ENCODE measurements around the gene SFTPA2. TPM values are rescaled to one million over a fixed set of nuclear protein-coding genes. Genes with fewer than 3 reads are reported as not detected.
"Not testable (repeated sequence)": the region's sequence is repeated elsewhere in the genome, so short reads cannot be mapped to it uniquely, and the experiment has no call there.

Gene SFTPA2
- total and polyA plus RNA-seq, 2 of the 4 experiments (the other 2 are of a cell fraction) = not detected

DNA sequence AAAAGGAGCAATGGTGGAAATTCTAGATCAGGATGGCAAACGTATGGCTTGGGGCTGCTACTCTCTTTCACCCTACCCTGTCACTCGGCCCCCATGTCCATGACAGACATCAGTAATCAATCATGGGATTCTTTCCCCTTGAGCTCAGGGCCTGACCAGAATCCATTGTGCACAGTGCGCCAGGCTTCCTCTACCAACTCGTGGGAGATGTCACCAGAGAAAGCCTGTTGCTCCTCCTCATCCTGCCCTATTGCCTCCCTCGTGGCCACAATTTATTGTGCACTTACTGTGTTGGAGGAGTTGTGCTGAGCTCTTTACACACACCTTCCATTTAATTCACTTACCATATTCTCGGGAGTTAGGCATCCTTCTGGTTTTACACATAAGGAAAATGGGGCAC lies 21.9 kb downstream of the SFTPA2 start:
- H3K4me3 ChIP-seq (ENCODE audit: insufficient read depth, low read depth, low read length); H4K91ac ChIP-seq (ENCODE audit: insufficient read depth, low read depth, low read length); H3K9ac ChIP-seq (ENCODE audit: low read depth, low read length); H3K56ac ChIP-seq (ENCODE audit: extremely low read depth, insufficient read depth, low read length); H4K20me1 ChIP-seq (ENCODE audit: insufficient read depth, low read length); H3K4me1 ChIP-seq (ENCODE audit: control insufficient read depth, insufficient read depth, low read length); H3K79me1 ChIP-seq (ENCODE audit: low read depth in 1 of 2, low read length in 2 of 2); dilution Hi-C loops (cut with HindIII; ENCODE audit: low sequenced_read_pairs, unreplicated experiment); H2BK120ac ChIP-seq (ENCODE audit: low read depth, low read length); H2AK5ac ChIP-seq (ENCODE audit: low read depth, low read length); H3K9me3 ChIP-seq (ENCODE audit: control insufficient read depth, insufficient read depth, low read length); H3K23ac ChIP-seq (ENCODE audit: low read depth, low read length); H2BK20ac ChIP-seq (ENCODE audit: low read depth, low read length); H3K36me3 ChIP-seq (ENCODE audit: control insufficient read depth, insufficient read depth, low read length); POLR2A ChIA-PET (ENCODE audit: unreplicated experiment); H2AFZ ChIP-seq (replicated peaks; ENCODE audit: low read length, poor library complexity); H3K4me2 ChIP-seq (ENCODE audit: low read depth, low read length); H3K4ac ChIP-seq (ENCODE audit: low read depth, low read length); H3K18ac ChIP-seq (ENCODE audit: low read depth, low read length); H3K9me1 ChIP-seq (ENCODE audit: insufficient read depth, low read length); H4K5ac ChIP-seq (ENCODE audit: low read depth, low read length); H4K8ac ChIP-seq (ENCODE audit: low read depth in 2 of 2, low read length in 2 of 2); H3K27ac ChIP-seq (ENCODE audit: insufficient read depth, low read length); H2AK9ac ChIP-seq (replicated peaks; ENCODE audit: low read depth, low read length, poor library complexity); CTCF ChIA-PET; H2BK5ac ChIP-seq (ENCODE audit: low read depth, low read length, poor library complexity, severe bottlenecking); BruUV-seq (replicated peaks); H3K27me3 ChIP-seq (ENCODE audit: control insufficient read depth, insufficient read depth, low read length); ATAC-seq (ENCODE audit: low read depth); H2BK15ac ChIP-seq (ENCODE audit: low read depth, low read length); DNase-seq; H3K14ac ChIP-seq (replicated peaks; ENCODE audit: low read depth, low read length); in situ Hi-C loops (cut with MboI; ENCODE audit: low sequenced_read_pairs): not testable (repeated sequence)
- WGBS, 2 experiments (ENCODE audit: extremely low coverage in 2 of 2, insufficient read length in 1 of 2) = no CpG with 5 or more reads among the region's 6 CpGs
- intact Hi-C loops (cut with micrococcal nuclease) = loop anchor here (10.0 kb wide), 2 partner anchors 164 to 696 kb away; no protein-coding TSS in a partner anchor

- H3K4me2 ChIP-seq (ENCODE audit: low read depth, low read length); in situ Hi-C loops (cut with MboI; ENCODE audit: low sequenced_read_pairs); BruUV-seq (replicated peaks); H3K18ac ChIP-seq (ENCODE audit: low read depth, low read length); H3K23ac ChIP-seq (ENCODE audit: low read depth, low read length); H4K91ac ChIP-seq (ENCODE audit: insufficient read depth, low read depth, low read length); H2AFZ ChIP-seq (replicated peaks; ENCODE audit: low read length, poor library complexity); H3K27me3 ChIP-seq (ENCODE audit: control insufficient read depth, insufficient read depth, low read length); H3K9ac ChIP-seq (ENCODE audit: low read depth, low read length); H3K14ac ChIP-seq (replicated peaks; ENCODE audit: low read depth, low read length); ATAC-seq (ENCODE audit: low read depth); H4K20me1 ChIP-seq (ENCODE audit: insufficient read depth, low read length); CTCF ChIA-PET; H2AK9ac ChIP-seq (replicated peaks; ENCODE audit: low read depth, low read length, poor library complexity); H2BK5ac ChIP-seq (ENCODE audit: low read depth, low read length, poor library complexity, severe bottlenecking); H4K8ac ChIP-seq (ENCODE audit: low read depth in 2 of 2, low read length in 2 of 2); H3K9me1 ChIP-seq (ENCODE audit: insufficient read depth, low read length); H3K79me1 ChIP-seq (ENCODE audit: low read depth in 1 of 2, low read length in 2 of 2); H3K4me3 ChIP-seq (ENCODE audit: insufficient read depth, low read depth, low read length); H2BK20ac ChIP-seq (ENCODE audit: low read depth, low read length); H3K56ac ChIP-seq (ENCODE audit: extremely low read depth, insufficient read depth, low read length); H2AK5ac ChIP-seq (ENCODE audit: low read depth, low read length); DNase-seq; H2BK15ac ChIP-seq (ENCODE audit: low read depth, low read length); H4K5ac ChIP-seq (ENCODE audit: low read depth, low read length); H2BK120ac ChIP-seq (ENCODE audit: low read depth, low read length); dilution Hi-C loops (cut with HindIII; ENCODE audit: low sequenced_read_pairs, unreplicated experiment); H3K36me3 ChIP-seq (ENCODE audit: control insufficient read depth, insufficient read depth, low read length); H3K27ac ChIP-seq (ENCODE audit: insufficient read depth, low read length); H3K4me1 ChIP-seq (ENCODE audit: control insufficient read depth, insufficient read depth, low read length); H3K4ac ChIP-seq (ENCODE audit: low read depth, low read length); H3K9me3 ChIP-seq (ENCODE audit: control insufficient read depth, insufficient read depth, low read length): not testable (repeated sequence)
- WGBS, 2 experiments (ENCODE audit: extremely low coverage in 2 of 2, insufficient read length in 1 of 2) = no CpG with 5 or more reads among the region's 5 CpGs
- intact Hi-C loops (cut with micrococcal nuclease) = loop anchor here (10.0 kb wide), 2 partner anchors 159 to 701 kb away; no protein-coding TSS in a partner anchor
- POLR2A ChIA-PET (ENCODE audit: unreplicated experiment) = interaction anchor here (0.6 kb wide), 1 partner anchor 17 kb away, joined by 4 read pairs; no protein-coding TSS in a partner anchor
These were observed 26.4 kb downstream of the SFTPA2 start for GRCh38 chr10:79533903-79534175.
